HL-60 (cell line): ENCODE data around the gene NBPF4.
"Not testable (repeated sequence)": the region's sequence is repeated elsewhere in the genome, so short reads cannot be mapped to it uniquely, and the experiment has no call there.

Experiments
- POLR2AphosphoS5 ChIP-seq: IDR thresholded peaks from 2 replicates; pipeline ENCODE4 v1.6.1; 2012; ENCODE audit warnings: low read depth
- TF ChIP-seq, protein P1 (sequence below): IDR thresholded peaks from one replicate; pipeline ENCODE4 v1.5.1; 2011; ENCODE audit warnings: low read length, control low read depth, inconsistent platforms; ENCODE audit not compliant: insufficient read depth

DNA sequence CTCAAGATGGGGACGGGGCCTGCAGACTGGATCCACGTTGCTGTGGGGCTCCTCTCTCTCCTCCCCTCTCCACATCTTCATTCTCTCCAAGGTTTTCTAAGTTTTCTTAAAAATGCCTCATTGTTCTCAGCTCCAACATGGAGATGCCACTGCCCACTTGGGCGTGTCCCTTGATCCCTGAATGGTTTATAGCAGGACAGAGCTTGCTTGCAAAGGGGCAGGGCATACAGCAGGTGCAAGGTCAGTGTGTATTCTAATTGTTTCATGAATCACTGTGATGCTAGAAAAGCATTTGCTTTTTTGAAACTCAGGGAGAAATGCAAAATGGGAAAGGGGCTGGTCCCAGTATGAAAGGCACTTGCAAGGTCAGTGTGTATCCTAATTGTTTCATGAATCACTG is 13.9 kb downstream of the NBPF4 start:
- TF ChIP-seq, protein P1, sequence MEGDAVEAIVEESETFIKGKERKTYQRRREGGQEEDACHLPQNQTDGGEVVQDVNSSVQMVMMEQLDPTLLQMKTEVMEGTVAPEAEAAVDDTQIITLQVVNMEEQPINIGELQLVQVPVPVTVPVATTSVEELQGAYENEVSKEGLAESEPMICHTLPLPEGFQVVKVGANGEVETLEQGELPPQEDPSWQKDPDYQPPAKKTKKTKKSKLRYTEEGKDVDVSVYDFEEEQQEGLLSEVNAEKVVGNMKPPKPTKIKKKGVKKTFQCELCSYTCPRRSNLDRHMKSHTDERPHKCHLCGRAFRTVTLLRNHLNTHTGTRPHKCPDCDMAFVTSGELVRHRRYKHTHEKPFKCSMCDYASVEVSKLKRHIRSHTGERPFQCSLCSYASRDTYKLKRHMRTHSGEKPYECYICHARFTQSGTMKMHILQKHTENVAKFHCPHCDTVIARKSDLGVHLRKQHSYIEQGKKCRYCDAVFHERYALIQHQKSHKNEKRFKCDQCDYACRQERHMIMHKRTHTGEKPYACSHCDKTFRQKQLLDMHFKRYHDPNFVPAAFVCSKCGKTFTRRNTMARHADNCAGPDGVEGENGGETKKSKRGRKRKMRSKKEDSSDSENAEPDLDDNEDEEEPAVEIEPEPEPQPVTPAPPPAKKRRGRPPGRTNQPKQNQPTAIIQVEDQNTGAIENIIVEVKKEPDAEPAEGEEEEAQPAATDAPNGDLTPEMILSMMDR: not testable (repeated sequence)
- TF ChIP-seq POLR2AphosphoS5: not testable (repeated sequence)
